C4-2B (cell line): ENCODE data around the gene PITPNC1.

Source experiments
- H3K27ac ChIP-seq: fragments of 450-650 bp; 2 replicates; pipeline ENCODE4 v1.5.1; 2017
- ZFX ChIP-seq: fragments of 450-650 bp; IDR thresholded peaks from 2 replicates; pipeline ENCODE4 v1.6.1; 2017
- TF ChIP-seq, protein P1 (sequence below): fragments of 450-650 bp; conservative IDR thresholded peaks from 2 replicates; pipeline ENCODE4 v1.5.1; 2017; ENCODE audit warnings: mild to moderate bottlenecking

Gene PITPNC1

DNA sequence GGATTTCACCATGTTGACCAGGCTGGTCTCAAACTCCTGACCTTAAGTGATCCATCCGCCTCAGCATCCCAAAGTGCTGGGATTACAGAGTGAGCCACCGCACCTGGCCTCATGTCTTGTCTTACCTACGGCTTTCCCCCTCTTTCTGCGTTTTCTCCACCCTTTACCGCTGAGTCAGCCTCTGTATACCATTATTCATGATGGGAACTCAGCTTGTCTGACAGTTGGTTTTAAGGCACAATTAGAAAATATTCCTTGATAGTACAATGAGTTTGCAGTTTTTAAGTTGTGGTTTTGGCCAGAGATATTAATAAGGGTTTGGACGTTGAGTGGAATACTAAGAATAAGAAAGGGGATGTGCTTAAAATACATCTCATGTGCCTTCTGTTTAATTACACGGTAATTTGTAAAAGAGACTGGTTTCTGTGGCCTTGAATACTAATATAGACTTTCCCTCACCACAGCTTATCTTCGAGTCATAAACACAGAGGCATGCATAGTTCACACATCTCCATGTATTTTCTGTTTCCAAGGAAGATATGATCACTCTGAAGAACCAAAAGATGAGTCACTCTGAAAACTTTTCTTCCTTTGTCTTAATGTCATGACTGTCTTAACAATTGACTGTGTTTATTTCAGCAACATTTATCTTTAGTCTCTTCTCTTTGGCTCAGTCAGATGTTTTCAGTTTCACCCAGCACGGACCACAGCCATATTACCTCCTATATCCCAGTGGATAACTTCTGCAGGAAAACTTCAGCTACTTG is 54.4 kb downstream of the PITPNC1 start:
- no peak overlapping the region for H3K27ac ChIP-seq
- no peak for TF ChIP-seq ZFX
- TF ChIP-seq, protein P1, sequence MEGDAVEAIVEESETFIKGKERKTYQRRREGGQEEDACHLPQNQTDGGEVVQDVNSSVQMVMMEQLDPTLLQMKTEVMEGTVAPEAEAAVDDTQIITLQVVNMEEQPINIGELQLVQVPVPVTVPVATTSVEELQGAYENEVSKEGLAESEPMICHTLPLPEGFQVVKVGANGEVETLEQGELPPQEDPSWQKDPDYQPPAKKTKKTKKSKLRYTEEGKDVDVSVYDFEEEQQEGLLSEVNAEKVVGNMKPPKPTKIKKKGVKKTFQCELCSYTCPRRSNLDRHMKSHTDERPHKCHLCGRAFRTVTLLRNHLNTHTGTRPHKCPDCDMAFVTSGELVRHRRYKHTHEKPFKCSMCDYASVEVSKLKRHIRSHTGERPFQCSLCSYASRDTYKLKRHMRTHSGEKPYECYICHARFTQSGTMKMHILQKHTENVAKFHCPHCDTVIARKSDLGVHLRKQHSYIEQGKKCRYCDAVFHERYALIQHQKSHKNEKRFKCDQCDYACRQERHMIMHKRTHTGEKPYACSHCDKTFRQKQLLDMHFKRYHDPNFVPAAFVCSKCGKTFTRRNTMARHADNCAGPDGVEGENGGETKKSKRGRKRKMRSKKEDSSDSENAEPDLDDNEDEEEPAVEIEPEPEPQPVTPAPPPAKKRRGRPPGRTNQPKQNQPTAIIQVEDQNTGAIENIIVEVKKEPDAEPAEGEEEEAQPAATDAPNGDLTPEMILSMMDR: no peak

DNA sequence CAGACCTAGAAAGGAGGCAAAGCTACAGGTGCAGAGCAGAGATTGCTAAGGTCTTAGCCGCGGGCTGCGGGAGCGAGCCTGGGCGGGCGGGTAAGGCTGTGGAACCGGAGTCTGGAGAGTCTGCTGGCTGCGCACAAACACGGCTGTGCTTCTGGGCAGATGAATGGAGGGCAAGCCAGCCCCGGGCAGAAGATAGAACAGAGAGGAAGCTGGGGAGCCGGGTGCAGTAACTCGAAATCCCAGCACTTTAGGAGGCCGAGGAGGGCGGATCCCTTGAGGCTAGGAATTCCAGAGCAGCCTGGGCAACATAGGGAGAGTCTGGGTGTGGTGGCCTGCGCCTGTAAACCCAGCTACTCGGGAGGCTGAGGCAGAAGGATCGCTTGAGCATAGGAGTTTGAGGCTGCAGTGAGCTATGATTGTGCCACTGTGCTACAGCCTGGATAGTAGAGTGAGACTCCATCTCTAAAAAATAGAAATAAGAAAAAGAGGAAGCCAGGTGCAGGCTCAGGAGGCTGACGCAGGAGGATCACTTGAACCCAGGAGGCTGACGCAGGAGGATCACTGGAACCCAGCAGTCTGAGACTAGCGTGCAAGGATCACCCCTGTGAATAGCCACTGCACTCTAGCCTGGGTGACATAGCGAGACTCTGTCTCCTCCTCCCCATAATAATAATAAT is 56.3 kb downstream of the PITPNC1 start:
- H3K27ac ChIP-seq: no peak overlapping the region
- TF ChIP-seq, protein P1: no peak
- no peak for TF ChIP-seq ZFX

DNA sequence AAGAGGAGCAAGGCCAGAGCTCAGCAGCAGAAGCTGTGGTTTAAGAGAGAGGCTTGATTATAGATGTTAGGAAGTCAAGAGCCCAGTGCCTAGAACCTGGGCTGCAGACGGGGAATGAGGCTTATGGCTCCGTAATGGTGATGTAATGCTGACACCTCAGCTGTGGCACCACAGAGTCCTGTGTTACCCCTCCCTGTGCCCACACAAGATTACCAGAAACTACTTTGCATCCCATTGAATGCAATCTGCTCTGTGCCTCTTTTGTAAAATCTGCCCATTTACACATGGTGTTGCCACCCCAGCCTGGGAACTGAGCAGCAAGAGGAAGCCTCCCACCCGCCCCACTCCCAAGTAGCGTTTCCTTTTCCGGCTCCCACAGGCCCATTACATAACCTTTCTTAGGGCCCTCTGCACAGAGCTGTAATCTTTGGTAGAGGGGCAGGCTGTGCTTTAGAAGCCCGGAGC is 57.0 kb downstream of the PITPNC1 start:
- TF ChIP-seq, protein P1: no peak
- TF ChIP-seq ZFX: no peak
- H3K27ac ChIP-seq: no peak overlapping the region

DNA sequence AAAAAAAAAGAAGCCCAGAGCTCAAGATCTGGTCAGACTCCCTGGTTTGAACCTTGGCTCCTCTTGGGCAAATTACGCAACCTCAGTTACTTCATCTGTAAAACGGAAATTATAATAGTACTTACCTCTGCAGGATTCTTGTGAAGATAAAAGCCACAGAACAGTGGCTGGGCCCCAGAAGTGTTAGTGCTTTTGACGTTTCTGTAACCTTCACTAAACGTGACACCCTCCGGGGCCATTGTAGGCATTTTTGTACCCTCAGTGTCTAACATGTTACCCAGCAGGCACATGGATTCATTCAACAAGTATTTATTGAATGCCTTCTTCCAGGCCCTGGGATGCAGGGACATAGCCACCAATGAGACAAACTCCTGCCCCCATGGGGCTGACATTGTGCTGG is 58.0 kb downstream of the PITPNC1 start:
- no peak overlapping the region for H3K27ac ChIP-seq
- TF ChIP-seq ZFX: no peak
- TF ChIP-seq, protein P1: no peak

DNA sequence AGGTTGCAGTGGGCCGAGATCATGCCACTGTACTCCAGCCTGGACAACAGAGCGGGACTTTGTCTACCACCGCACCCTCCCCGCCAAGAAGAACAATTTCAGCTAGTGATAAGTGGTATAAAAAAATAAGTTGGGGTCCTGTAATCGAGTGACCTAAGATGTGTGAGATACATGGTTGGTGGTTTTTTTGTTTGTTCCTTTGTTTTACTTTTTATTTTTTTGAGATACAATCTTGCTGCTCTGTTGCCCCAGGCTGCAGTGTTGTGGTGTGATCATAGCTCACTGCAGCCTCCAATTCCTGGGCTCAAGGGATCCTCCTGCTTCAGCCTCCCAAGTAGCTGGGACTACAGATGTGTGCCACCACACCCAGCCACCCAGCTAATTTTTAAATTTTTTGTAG is 58.7 kb downstream of the PITPNC1 start:
- TF ChIP-seq, protein P1: no peak
- TF ChIP-seq ZFX: no peak
- H3K27ac ChIP-seq: no peak overlapping the region

DNA sequence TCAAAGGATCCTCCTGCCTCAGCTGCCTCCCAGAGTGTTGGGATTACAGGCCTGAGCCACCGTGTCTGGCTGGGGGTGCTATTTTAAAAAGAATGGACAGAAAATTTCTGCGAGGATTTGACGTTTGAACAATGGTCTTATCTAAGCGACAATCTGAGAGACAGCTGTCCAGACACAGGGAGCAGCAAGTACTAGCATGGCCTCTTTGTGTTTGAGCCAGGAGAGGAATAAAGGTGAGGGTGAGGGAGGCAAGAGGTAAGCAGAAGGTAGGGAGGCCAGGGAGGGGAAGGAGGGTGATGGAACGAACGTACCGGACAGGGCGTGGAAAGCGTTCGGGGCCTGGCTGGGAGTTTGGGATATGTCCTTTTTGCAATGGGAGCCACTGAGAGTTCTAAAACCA is 59.2 kb downstream of the PITPNC1 start:
- no peak for TF ChIP-seq ZFX
- TF ChIP-seq, protein P1: no peak
- no peak overlapping the region for H3K27ac ChIP-seq

DNA sequence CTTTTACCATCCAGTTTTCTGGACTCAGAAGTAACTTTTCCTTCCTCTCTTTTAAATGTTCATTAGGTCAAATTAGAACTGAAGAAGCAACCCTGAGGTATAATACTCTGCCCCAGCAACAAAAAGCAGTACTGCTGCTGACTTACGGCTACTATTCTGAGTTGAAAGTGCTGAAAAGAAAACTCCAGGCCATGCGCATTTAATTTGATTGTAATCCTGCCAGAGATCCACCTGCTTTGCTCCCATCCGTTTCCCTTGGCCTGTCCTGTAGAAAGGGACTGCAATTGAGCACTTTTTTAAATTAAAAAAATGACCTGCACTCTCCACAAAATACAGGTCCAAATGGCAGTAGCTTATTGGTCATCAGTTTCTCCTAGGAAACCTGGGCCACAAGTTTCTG is 61.6 kb downstream of the PITPNC1 start:
- TF ChIP-seq ZFX: no peak
- TF ChIP-seq, protein P1: no peak
- H3K27ac ChIP-seq: no peak overlapping the region
